GM18517 (cell line): ENCODE results near the gene CCDC85C.

Experiments
- ATAC-seq: cut with Tn5 transposase; IDR thresholded peaks from one replicate; pipeline ENCODE4 v1.9.1; 2021; ENCODE audit warnings: mild to moderate bottlenecking, moderate library complexity; ENCODE audit not compliant: unreplicated experiment

CCDC85C gene

DNA sequence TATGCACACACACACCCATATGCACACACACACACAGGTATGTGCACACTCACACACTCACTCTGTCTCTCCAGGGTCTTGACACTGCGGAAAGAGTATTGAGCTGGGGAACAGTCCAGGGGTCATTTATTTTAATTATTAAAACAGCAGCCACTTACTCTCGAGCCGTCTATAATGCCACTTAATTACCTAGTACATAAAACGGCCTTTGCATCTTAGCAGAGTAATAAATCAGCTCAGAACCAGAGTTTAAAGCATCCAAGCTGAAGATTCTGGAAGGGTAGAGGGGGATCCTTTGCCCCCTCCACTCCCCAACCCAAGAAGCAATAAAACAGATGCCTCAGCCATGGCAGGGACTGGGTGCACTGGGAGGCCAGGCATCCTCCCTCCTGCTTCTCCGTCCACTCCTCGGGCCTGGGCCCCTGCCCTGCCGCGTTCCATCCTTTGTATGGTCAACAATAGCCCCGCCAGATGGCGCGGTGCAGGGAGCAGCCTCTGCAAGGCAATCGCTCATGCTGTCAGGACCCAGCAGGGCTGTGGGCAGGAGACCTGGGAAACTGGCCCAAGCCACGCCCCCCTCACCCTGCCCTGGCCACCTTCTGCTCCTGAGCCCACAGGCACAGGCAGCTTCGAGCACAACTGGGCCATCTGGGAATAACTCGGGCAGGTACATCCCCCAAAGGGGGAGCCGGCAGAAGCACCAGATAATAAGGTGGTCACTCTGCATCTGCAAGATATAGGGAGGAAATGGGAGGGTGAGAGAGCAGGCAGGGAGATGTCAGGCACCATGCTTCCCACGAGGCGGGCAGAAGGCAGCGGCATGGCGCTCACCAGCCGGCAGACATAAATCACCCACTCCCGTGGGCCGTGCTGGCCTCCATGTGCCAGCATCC, 40.9 kb downstream of the CCDC85C start:
- no peak for ATAC-seq

GRCh38 chr14:99561864-99562263, 42.1 kb downstream of the CCDC85C start:
- ATAC-seq, result no peak

GRCh38 chr14:99560922-99561683, 42.9 kb downstream of the CCDC85C start:
- ATAC-seq, result no peak

DNA sequence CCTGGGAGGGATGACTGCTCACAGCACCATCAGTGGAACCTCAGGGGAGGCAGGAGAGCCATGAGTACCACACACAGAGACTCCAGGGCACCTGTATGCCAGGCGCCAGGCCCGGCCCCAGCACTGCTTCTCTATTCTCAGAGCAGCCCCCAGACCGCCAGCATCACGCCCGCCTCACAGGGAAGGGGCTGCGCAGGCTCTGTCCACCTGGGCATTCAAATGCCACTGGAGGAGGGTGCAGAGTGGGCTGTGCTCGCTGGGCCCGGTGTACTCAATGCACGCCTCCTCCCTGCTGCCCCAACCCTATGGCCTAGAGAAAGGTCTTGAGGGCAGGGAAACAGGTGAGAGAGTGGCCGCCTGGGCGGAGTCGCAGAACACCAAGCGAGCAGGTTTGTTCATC, 43.6 kb downstream of the CCDC85C start:
- ATAC-seq, result no peak

- ATAC-seq, result no peak
Observed at GRCh38 chr14:99559286-99559990, 44.6 kb downstream of the CCDC85C start.

DNA sequence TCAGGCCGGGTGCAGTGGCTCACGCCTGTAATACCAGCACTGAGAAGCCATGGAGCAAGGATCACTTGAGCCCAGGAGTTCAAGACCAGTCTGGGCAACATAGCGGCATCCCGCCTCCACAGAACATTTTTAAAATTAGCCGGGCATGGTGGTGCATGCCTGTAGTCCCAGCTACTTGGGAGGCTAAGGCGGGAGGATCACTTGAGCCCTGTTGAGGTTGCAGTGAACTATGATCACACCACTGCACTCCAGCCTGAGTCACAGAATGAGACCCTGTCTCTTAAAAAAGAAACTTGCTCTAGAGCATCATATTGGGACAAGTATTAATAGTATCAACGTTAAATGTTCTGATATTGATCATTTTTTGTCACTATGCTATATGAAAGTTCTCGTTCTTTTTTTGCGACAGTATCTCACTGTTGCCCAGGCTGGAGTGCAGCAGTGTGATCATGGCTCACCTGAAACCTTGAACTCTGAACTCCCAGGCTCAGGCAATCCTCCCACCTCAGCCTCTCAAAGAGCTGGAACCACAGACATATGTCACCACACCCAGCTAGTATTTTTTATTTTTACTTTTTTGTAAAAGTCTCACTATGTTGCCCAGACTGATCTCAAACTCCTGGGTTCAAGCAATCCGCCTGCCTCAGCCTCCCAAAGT, 47.7 kb downstream of the CCDC85C start:
- no peak for ATAC-seq

- no peak for ATAC-seq
Observed at GRCh38 chr14:99554757-99555531, 49.1 kb downstream of the CCDC85C start.

DNA sequence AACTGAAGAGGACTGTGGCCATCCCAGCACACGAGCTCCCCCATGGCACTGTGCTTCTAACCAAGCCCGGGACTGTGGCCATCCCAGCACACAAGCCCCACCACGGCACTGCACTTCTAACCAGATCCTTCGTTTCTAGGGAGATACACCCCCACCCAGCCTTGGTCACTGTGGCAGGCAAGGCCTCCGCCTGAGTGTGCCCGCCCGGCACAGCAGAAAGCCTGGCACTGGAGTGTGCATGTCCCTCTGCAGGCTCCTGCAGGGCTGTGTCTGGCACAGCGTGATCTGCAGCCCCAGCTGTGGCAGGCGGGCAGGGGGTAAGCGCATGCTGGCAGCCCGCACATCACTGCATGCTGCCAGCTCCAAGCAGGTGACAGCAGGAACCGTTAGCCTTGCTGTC, 49.8 kb downstream of the CCDC85C start:
- ATAC-seq, result no peak

GRCh38 chr14:99552572-99553216, 51.3 kb downstream of the CCDC85C start:
- ATAC-seq, result no peak

GRCh38 chr14:99552021-99552553, 51.9 kb downstream of the CCDC85C start:
- ATAC-seq, result no peak

GRCh38 chr14:99551034-99551922, 52.7 kb downstream of the CCDC85C start:
- no peak for ATAC-seq

- no peak for ATAC-seq
Observed at GRCh38 chr14:99550387-99550992, 53.5 kb downstream of the CCDC85C start.

DNA sequence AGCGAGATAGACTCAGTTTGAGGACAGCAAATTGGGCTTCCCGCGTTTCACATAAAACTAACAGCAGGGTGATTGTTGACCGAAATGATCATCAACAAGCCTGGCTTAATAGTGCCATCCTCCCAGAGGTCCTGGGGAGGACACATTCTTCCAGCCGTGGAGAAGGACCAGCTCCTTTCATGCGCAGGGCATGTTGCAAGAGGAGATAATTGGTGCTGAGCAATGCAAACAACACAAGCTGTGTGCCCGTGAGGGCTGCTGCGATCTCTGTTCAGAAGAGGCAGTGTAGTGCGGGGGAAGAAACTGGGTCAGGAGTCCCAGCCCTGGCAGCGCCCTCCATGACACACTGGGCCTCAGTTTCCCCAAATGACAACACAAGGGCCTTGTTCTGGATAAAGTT, 54.3 kb downstream of the CCDC85C start:
- ATAC-seq, result no peak

DNA sequence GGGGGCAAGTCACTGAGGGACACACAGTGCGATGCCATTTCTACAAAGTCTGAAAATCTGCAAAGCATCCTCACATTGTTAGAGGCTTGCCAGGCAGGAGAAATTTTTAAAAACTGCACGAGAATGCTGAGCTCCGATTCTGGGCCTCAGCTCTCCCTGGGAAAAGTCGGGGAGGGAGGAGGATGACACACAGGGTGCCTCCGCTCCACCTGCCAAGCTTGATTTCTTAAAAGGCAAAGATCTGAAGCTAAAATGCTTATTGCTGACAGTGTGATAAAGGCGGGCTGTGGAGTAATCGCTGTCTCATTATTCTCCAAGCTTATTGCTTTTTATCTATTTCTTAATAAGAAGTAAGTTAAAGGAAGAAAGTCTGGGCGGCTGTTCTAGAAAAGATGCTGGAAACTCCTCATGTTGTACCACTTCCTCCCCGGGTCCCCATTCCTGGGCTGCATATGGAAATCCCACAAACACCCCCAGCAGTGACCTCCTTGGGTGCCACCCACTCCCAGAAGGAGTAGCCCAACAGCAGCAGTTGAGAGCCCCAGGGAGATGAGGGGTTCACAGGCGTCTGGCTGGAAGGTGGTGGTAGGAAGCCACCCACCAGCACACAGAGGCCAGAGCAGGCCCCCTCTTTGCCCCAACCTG, 55.0 kb downstream of the CCDC85C start:
- ATAC-seq, result no peak

GRCh38 chr14:99548255-99548654, 55.8 kb downstream of the CCDC85C start:
- no peak for ATAC-seq

DNA sequence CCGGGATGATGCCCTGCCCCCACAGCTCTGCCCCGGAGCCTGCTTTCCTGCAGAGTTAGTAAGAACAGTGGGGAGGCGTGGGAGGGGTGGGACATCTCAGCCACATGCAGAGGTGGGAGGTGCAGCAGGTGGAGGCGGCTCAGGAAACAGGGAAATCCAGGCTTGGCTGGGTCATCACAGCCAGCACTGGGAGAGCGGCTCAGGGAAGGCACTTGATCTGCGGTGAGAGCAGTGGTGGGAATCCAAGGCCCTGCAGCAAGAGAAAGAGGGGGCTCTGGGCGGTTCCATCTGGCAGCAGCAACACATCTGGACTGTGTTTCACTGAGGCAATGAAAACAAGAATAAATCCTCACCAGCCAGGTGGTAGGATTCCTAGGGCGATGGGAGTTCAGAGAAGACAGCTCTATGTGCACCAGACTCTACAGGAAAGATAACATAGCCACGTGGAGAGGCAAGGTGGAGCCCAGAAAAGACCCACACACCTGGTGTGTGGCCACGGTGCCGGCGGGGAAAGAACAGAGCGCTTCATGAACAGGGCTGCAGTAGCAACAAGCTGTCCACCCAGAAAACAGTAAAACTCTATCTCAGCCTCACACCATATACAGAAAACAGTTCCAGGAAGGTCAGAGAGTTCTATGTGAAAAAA, 57.6 kb downstream of the CCDC85C start:
- no peak for ATAC-seq

- no peak for ATAC-seq
Observed at GRCh38 chr14:99545586-99545985, 58.4 kb downstream of the CCDC85C start.
